Subcutaneous abdominal adipose tissue (tissue), 5 donors: Measurements from ENCODE around the gene ZNF490.
"Not testable (repeated sequence)": the region's sequence is repeated elsewhere in the genome, so short reads cannot be mapped to it uniquely, and the experiment has no call there.

Experiments used
- H3K27ac ChIP-seq: one replicate; pipeline ENCODE4 v1.7.0; 2013; ENCODE audit warnings: low read depth, mild to moderate bottlenecking, inconsistent platforms, low read length, moderate library complexity
- H3K27me3 ChIP-seq, 5 donors: one replicate each; pipeline ENCODE4 v1.7.0; 2013; ENCODE audit warnings: low read length in 5 of 5, inconsistent platforms in 1 of 5; ENCODE audit not compliant: control insufficient read depth in 5 of 5, insufficient read depth in 4 of 5
- H3K36me3 ChIP-seq, 5 donors: one replicate each; pipeline ENCODE4 v1.7.0; 2013; ENCODE audit warnings: low read length in 5 of 5; ENCODE audit not compliant: control insufficient read depth in 5 of 5, insufficient read depth in 5 of 5
- H3K4me1 ChIP-seq, 5 donors: one replicate each; pipeline ENCODE4 v1.7.0; 2013; ENCODE audit warnings: low read length in 5 of 5, mild to moderate bottlenecking in 3 of 5, moderate library complexity in 1 of 5; ENCODE audit not compliant: control insufficient read depth in 5 of 5, insufficient read depth in 5 of 5
- H3K4me3 ChIP-seq, 5 donors: one replicate each; pipeline ENCODE4 v1.7.0; 2013; ENCODE audit warnings: low read length in 5 of 5, low read depth in 1 of 5
- H3K9ac ChIP-seq, 5 donors: one replicate each; pipeline ENCODE4 v1.7.0; 2013; ENCODE audit warnings: low read length in 5 of 5, mild to moderate bottlenecking in 4 of 5, moderate library complexity in 3 of 5
- H3K9me3 ChIP-seq, 5 donors: one replicate each; pipeline ENCODE4 v1.7.0; 2013; ENCODE audit warnings: low read length in 5 of 5; ENCODE audit not compliant: control insufficient read depth in 5 of 5
- donor health status: healthy.
- donor health status: healthy.
- donor health status: healthy.
- donor health status: healthy.
- donor health status: healthy.

Gene ZNF490

GRCh38 chr19:12626958-12627357 lies 16.3 kb upstream of the ZNF490 start:
- H3K4me3 ChIP-seq, result no peak overlapping the region
- no peak overlapping the region for H3K27ac ChIP-seq
- peaks cover 28 to 69% (median 49%) of the 10 kb centered on the region in 5 donors for H3K36me3 ChIP-seq
- no peaks in the 10 kb centered on the region for H3K27me3 ChIP-seq
- peaks cover 0 to 2% (median 0%) of the 10 kb centered on the region in 5 donors for H3K4me1 ChIP-seq
- peaks cover 11 to 24% (median 14%) of the 10 kb centered on the region in 5 donors for H3K9me3 ChIP-seq
- H3K9ac ChIP-seq, result no peak overlapping the region

DNA sequence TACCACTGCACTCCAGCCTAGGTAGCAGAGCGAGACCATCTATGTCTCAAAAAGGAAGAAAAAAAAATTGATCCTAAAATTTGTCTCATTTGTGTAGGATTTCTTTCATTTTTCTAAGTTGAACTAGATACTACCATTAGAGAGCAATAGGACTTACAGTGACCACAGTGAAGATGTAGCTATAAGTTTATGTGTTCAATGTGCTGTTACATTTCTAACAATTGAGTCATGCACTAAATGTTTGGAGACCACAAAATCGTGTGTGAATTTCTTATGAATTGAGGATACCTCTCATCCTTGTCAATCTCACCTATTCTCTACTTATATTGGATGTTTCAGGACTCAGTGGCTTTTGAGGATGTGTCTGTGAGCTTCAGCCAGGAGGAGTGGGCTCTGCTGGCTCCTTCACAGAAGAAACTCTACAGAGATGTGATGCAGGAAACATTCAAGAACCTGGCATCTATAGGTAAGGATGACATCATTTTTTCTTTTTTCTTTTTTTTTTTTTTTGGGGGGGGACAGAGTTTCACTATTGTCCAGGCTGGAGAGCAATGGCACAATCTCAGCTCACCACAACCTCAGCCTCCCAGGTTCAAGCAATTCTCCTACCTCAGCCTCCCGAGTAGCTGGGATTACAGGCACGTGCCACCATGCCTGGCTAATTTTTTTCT lies 12.9 kb upstream of the ZNF490 start:
- H3K9me3 ChIP-seq, result peaks cover 9 to 10% (median 9%) of the 10 kb centered on the region in 5 donors
- no peaks in the 10 kb centered on the region for H3K27me3 ChIP-seq
- H3K9ac ChIP-seq, result no peak overlapping the region
- H3K4me3 ChIP-seq, result no peak overlapping the region
- H3K36me3 ChIP-seq, result peaks cover 16 to 49% (median 34%) of the 10 kb centered on the region in 5 donors
- peaks cover 0 to 1% (median 0%) of the 10 kb centered on the region in 5 donors for H3K4me1 ChIP-seq
- H3K27ac ChIP-seq, result no peak overlapping the region

GRCh38 chr19:12621253-12622024 lies 10.8 kb upstream of the ZNF490 start:
- H3K4me3 ChIP-seq, H3K4me1 ChIP-seq: not testable (repeated sequence)

GRCh38 chr19:12617646-12618045 lies 7.0 kb upstream of the ZNF490 start:
- peaks cover 0 to 11% (median 8%) of the 10 kb centered on the region in 5 donors for H3K36me3 ChIP-seq
- H3K27ac ChIP-seq, result no peak overlapping the region
- H3K4me1 ChIP-seq, result peaks cover 0 to 15% (median 10%) of the 10 kb centered on the region in 5 donors
- H3K4me3 ChIP-seq, result no peak overlapping the region
- no peak overlapping the region for H3K9ac ChIP-seq
- no peaks in the 10 kb centered on the region for H3K9me3 ChIP-seq
- no peaks in the 10 kb centered on the region for H3K27me3 ChIP-seq

More at GRCh38 chr19:12621253-12622024, 10.8 kb upstream of the ZNF490 start:
- H3K27me3 ChIP-seq, H3K9ac ChIP-seq, H3K9me3 ChIP-seq, H3K27ac ChIP-seq: not testable (repeated sequence)
- H3K36me3 ChIP-seq, result peaks cover 5 to 28% (median 18%) of the 10 kb centered on the region in 5 donors

DNA sequence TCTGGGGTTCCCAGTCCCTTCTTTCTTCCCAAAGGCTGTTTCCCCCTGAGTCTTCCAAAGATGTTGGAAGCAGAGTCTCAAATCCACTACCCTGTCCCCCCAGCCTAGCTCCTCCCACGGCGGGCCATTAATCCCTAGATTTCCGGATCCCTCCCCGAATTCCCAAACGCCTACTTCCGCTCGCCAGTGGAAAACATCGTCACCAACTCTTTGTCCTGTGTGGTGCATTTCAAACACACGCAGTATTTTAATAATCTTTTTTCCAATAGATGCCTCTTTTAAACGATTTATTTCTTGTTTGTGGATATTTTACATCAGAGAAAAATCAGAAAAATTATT lies 717 bp upstream of the ZNF490 start:
- Histone ChIP-seq H3K9ac (peak overlapping the region; percentile 87 to 99 (median 97)), H3K36me3 (peaks cover 0 to 22% (median 16%) of the 10 kb centered on the region in 5 donors), H3K4me1 (peaks cover 0 to 32% (median 28%) of the 10 kb centered on the region in 5 donors), H3K4me3 (peak overlapping the region; percentile 86 to 100 (median 98)), H3K27me3 (no peaks in the 10 kb centered on the region), H3K27ac (peak overlapping the region; percentile 96), H3K9me3 (no peaks in the 10 kb centered on the region)

DNA sequence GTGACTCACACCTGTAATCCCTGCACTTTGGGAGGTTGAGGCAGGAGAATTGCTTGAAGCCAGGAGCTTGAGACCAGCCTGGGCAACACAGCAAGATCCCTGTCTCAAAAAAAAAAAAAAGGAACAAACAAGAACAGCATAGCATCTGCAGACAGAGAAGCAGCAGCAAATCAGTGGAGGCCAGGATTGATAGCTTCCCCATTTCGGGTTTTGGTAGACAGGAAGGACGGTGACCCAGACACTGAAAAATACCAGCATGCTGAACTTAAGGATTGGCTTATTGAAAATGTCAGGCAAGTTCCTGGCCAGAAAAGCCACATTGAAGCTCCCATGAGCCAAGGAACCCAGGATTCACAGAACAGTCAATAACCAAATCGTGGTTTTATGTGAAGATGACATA lies 3.0 kb downstream of the ZNF490 start:
- Histone ChIP-seq H3K9me3 (no peaks in the 10 kb centered on the region), H3K36me3 (peaks cover 0 to 27% (median 15%) of the 10 kb centered on the region in 5 donors), H3K27ac (no peak overlapping the region), H3K9ac (no peak overlapping the region), H3K4me3 (no peak overlapping the region), H3K27me3 (no peaks in the 10 kb centered on the region), H3K4me1 (peaks cover 0 to 20% (median 15%) of the 10 kb centered on the region in 5 donors)

DNA sequence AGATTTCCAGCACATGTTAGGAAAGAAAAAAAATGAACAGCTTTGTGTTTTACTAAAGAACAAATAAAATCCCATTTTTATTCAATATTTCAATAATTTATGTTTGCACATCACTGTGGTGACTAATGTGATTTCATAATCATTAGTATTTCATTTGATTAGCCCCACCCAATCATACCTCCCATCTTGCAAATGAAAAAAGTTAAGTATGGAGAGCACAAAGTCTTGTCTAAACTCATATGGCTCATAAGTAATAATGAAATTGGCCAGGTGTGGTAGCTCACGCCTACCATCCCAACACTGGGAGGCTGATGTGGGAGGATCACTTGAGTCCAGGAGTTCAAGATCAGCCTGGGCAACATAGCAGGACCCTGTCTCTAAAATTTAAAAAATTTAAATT lies 3.8 kb downstream of the ZNF490 start:
- H3K4me3 ChIP-seq, result no peak overlapping the region

GRCh38 chr19:12603714-12604113 lies 6.9 kb downstream of the ZNF490 start:
- Histone ChIP-seq H3K27ac (no peak overlapping the region), H3K27me3 (no peaks in the 10 kb centered on the region), H3K9ac (no peak overlapping the region), H3K4me1 (no peaks in the 10 kb centered on the region), H3K9me3 (no peaks in the 10 kb centered on the region), H3K4me3 (no peak overlapping the region), H3K36me3 (peaks cover 0 to 39% (median 15%) of the 10 kb centered on the region in 5 donors)

More for the DNA sequence above, 3.8 kb downstream of the ZNF490 start:
- Histone ChIP-seq H3K9ac (no peak overlapping the region), H3K36me3 (peaks cover 0 to 32% (median 17%) of the 10 kb centered on the region in 5 donors), H3K27ac (no peak overlapping the region), H3K4me1 (peaks cover 0 to 17% (median 13%) of the 10 kb centered on the region in 5 donors), H3K27me3 (no peaks in the 10 kb centered on the region), H3K9me3 (no peaks in the 10 kb centered on the region)

GRCh38 chr19:12597594-12597993 lies 13.0 kb downstream of the ZNF490 start:
- H3K4me1 ChIP-seq, result no peaks in the 10 kb centered on the region
- H3K36me3 ChIP-seq, result peaks cover 0 to 38% (median 10%) of the 10 kb centered on the region in 5 donors
- H3K27me3 ChIP-seq, result no peaks in the 10 kb centered on the region
- H3K9me3 ChIP-seq, result no peaks in the 10 kb centered on the region
- no peak overlapping the region for H3K4me3 ChIP-seq
- H3K9ac ChIP-seq, result no peak overlapping the region
- no peak overlapping the region for H3K27ac ChIP-seq

DNA sequence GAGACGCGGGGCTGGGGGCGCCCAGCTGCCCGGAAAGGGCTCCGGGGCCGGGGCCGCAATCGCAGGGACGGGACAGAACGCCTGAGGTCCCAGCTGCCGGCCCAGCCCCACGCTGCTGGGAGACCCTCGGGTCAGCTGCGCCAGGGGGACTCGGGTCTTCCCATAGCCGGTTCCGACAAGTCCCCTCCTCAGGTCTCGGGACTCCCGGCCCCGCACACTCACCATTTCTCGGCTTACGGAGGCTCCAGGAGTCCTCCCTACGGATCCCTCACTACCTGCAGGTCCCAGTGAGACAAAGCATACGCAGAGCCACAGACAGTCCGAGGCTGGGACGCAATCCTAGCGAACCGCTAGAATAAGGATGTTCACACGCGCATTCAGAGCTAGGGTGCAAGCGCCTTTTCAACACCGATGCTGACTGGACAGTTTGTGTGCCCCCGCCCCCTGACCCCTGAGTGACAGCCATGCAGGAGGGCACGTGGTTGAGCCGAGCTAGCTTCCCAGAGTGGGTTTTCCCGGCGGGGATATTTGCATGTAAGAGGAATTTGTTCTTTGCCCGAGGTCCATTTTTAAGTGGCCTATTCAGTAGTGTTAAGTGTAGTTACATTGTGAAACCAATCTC lies 13.6 kb downstream of the ZNF490 start:
- no peak overlapping the region for H3K9ac ChIP-seq
- H3K36me3 ChIP-seq, result peaks cover 0 to 33% (median 10%) of the 10 kb centered on the region in 5 donors
- no peaks in the 10 kb centered on the region for H3K4me1 ChIP-seq
- H3K27ac ChIP-seq, result no peak overlapping the region
- H3K4me3 ChIP-seq, result no peak overlapping the region
- no peaks in the 10 kb centered on the region for H3K9me3 ChIP-seq
- H3K27me3 ChIP-seq, result no peaks in the 10 kb centered on the region
